Liver (tissue), 9 donors: ENCODE measurements around the gene CFAP99. TPM values are rescaled to one million over a fixed set of nuclear protein-coding genes. Genes with fewer than 3 reads are reported as not detected.

Experiments
- DNase-seq: peaks from one replicate; pipeline ENCODE4 v3.0.0-alpha.2; 2017; ENCODE audit warnings: low spot score
- H3K27ac ChIP-seq, 2 donors: one replicate each; pipeline ENCODE4 v1.7.0; 2013; ENCODE audit warnings: inconsistent platforms in 2 of 2, low read length in 2 of 2, control low read depth in 1 of 2, low read depth in 1 of 2, mild to moderate bottlenecking in 1 of 2
- H3K27me3 ChIP-seq, 4 donors: one replicate each; pipeline versions ENCODE4 v1.6.1 to v1.7.0; 2013; ENCODE audit warnings: low read length in 3 of 4, inconsistent platforms in 1 of 4, mild to moderate bottlenecking in 1 of 4, moderate library complexity in 1 of 4; ENCODE audit not compliant: control insufficient read depth in 4 of 4, insufficient read depth in 4 of 4
- H3K36me3 ChIP-seq, 4 donors: one replicate each; pipeline versions ENCODE4 v1.6.1 to v1.7.0; 2013; ENCODE audit warnings: low read length in 3 of 4, mild to moderate bottlenecking in 3 of 4, low read depth in 1 of 4, moderate library complexity in 1 of 4; ENCODE audit not compliant: control insufficient read depth in 4 of 4, insufficient read depth in 3 of 4
- H3K4me1 ChIP-seq, 4 donors: one replicate each; pipeline versions ENCODE4 v1.6.1 to v1.7.0; 2013; ENCODE audit warnings: low read length in 3 of 4, mild to moderate bottlenecking in 3 of 4, moderate library complexity in 1 of 4; ENCODE audit not compliant: control insufficient read depth in 4 of 4, insufficient read depth in 4 of 4
- H3K4me3 ChIP-seq, 3 donors: one replicate each; pipeline versions ENCODE4 v1.6.1 to v1.7.0; 2013; ENCODE audit warnings: low read length in 3 of 3, control low read depth in 1 of 3, low read depth in 1 of 3, mild to moderate bottlenecking in 1 of 3
- H3K9ac ChIP-seq, 2 donors: one replicate each; pipeline ENCODE4 v1.7.0; 2013; ENCODE audit warnings: low read length in 2 of 2, mild to moderate bottlenecking in 2 of 2, moderate library complexity in 2 of 2, control low read depth in 1 of 2, low read depth in 1 of 2
- H3K9me3 ChIP-seq, 4 donors: one replicate each; pipeline versions ENCODE4 v1.6.1 to v1.7.0; 2013; ENCODE audit warnings: low read length in 3 of 4; ENCODE audit not compliant: control insufficient read depth in 4 of 4
- ATF3 ChIP-seq: IDR thresholded peaks from 2 replicates; pipeline ENCODE4 v1.6.1; 2016; ENCODE audit warnings: antibody characterized with exemption
- CTCF ChIP-seq: fragments of 150-350 bp; IDR thresholded peaks from 2 replicates; pipeline ENCODE4 v1.5.1; 2017; ENCODE audit warnings: improper control_type of control experiment, low read depth, low read length; ENCODE audit not compliant: missing input control
- EGR1 ChIP-seq, 2 donors: IDR thresholded peaks; 2 replicates each; pipeline ENCODE4 v1.6.1; 2016 to 2018; ENCODE audit warnings: antibody characterized with exemption in 2 of 2, low read depth in 2 of 2
- FOXA1 ChIP-seq: IDR thresholded peaks from 2 replicates; pipeline ENCODE4 v1.6.1; 2016; ENCODE audit warnings: antibody characterized with exemption
- FOXA2 ChIP-seq: IDR thresholded peaks from 2 replicates; pipeline ENCODE4 v1.6.1; 2016; ENCODE audit warnings: antibody characterized with exemption
- GABPA ChIP-seq, 2 donors: IDR thresholded peaks in 1 of 2; conservative IDR thresholded peaks in 1 of 2; 2 replicates each; pipeline ENCODE4 v1.6.1; 2016; ENCODE audit warnings: antibody characterized with exemption in 2 of 2, mild to moderate bottlenecking in 1 of 2, moderate library complexity in 1 of 2
- HNF4A ChIP-seq, 2 donors: conservative IDR thresholded peaks; 2 replicates each; pipeline ENCODE4 v1.6.1; 2016; ENCODE audit warnings: antibody characterized with exemption in 2 of 2, mild to moderate bottlenecking in 2 of 2
- HNF4G ChIP-seq: IDR thresholded peaks from 2 replicates; pipeline ENCODE4 v1.6.1; 2016; ENCODE audit warnings: antibody characterized with exemption
- JUND ChIP-seq, 2 donors: IDR thresholded peaks; 2 replicates each; pipeline ENCODE4 v1.6.1; 2016; ENCODE audit warnings: antibody characterized with exemption in 2 of 2
- MAX ChIP-seq: IDR thresholded peaks from 2 replicates; pipeline ENCODE4 v1.6.1; 2016; ENCODE audit warnings: antibody characterized with exemption
- NR2F2 ChIP-seq: IDR thresholded peaks from 2 replicates; pipeline ENCODE4 v1.6.1; 2016; ENCODE audit warnings: antibody characterized with exemption
- RAD21 ChIP-seq, 2 donors: IDR thresholded peaks; 2 replicates each; pipeline ENCODE4 v1.6.1; 2016; ENCODE audit warnings: antibody characterized with exemption in 2 of 2, mild to moderate bottlenecking in 2 of 2
- REST ChIP-seq: IDR thresholded peaks from 2 replicates; pipeline ENCODE4 v1.6.1; 2016; ENCODE audit warnings: antibody characterized with exemption, mild to moderate bottlenecking
- RXRA ChIP-seq, 2 donors: IDR thresholded peaks; 2 replicates each; pipeline ENCODE4 v1.6.1; 2017 to 2018; ENCODE audit warnings: antibody characterized with exemption in 2 of 2, mild to moderate bottlenecking in 1 of 2
- SP1 ChIP-seq: IDR thresholded peaks from 2 replicates; pipeline ENCODE4 v1.6.1; 2018; ENCODE audit warnings: antibody characterized with exemption, mild to moderate bottlenecking
- TAF1 ChIP-seq: conservative IDR thresholded peaks from 2 replicates; pipeline ENCODE4 v1.6.1; 2016; ENCODE audit warnings: antibody characterized with exemption, mild to moderate bottlenecking
- YY1 ChIP-seq: IDR thresholded peaks from 2 replicates; pipeline ENCODE4 v1.6.1; 2016; ENCODE audit warnings: antibody characterized with exemption, mild to moderate bottlenecking
- ZBTB33 ChIP-seq: IDR thresholded peaks from 2 replicates; pipeline ENCODE4 v1.6.1; 2016; ENCODE audit warnings: antibody characterized with exemption
- WGBS: extraction: QIAGEN DNeasy Blood & Tissue Kit; methylation state at CpG from one replicate; pipeline ENCODE4 v1.1.7; 2013; 5-methylcytosine and 5-hydroxymethylcytosine counted together
- polyA plus RNA-seq, 2 donors: library from polyadenylated mRNA; stranded (reverse) in 1 of 2; unstranded in 1 of 2; fragments of 200-250 nt in 1 of 2; fragments of >200 nt in 1 of 2; fragmentation: Nextera tagmentation in 1 of 2; extraction: Ambion mirVana in 1 of 2; gene quantifications; one replicate each; pipeline versions ENCODE4 v1.2.1 to v1.2.3, GENCODE V29; 2013 to 2015
- total RNA-seq, 2 donors: library from RNA; depleted of rRNA; stranded (reverse); fragments of >200 nt; gene quantifications; one replicate each; pipeline ENCODE4 v1.2.3, GENCODE V29; 2014
- donor health status: healthy.
- donor health status: healthy.
- donor health status: healthy.
- donor health status: healthy.
- donor health status: healthy.

Gene CFAP99
- total and polyA plus RNA-seq, 4 donors: 0.33 to 0.36 TPM; not detected in 2

GRCh38 chr4:2386717-2387116 is 32.0 kb upstream of the CFAP99 start:
- WGBS: 97% methylated on average over 19 of the region's 19 CpGs
- H3K27me3 ChIP-seq: no peaks in the 10 kb centered on the region
- H3K4me1 ChIP-seq: peaks cover 0 to 11% (median 5%) of the 10 kb centered on the region in 4 donors
- no peak overlapping the region for H3K9ac ChIP-seq
- H3K9me3 ChIP-seq: no peaks in the 10 kb centered on the region
- no peak overlapping the region for H3K4me3 ChIP-seq
- H3K27ac ChIP-seq: no peak overlapping the region
- TF ChIP-seq FOXA1: no peak
- no peak for TF ChIP-seq MAX
- no peak for TF ChIP-seq FOXA2
- TF ChIP-seq SP1: no peak
- TF ChIP-seq NR2F2: no peak
- TF ChIP-seq ATF3: no peak
- TF ChIP-seq RAD21 (IDR thresholded peaks at IDR 0.05): no peak
- no peak for TF ChIP-seq REST
- TF ChIP-seq GABPA (IDR thresholded peaks at IDR 0.05 in 1 of 2, conservative IDR thresholded peaks at IDR 0.05 in 1 of 2): no peak
- TF ChIP-seq EGR1 (IDR thresholded peaks at IDR 0.05; ENCODE audit: low read depth in 2 of 2): no peak
- no peak for TF ChIP-seq ZBTB33
- TF ChIP-seq YY1: no peak
- TF ChIP-seq HNF4A (conservative IDR thresholded peaks at IDR 0.05): no peak
- TF ChIP-seq CTCF: no peak
- no peak for TF ChIP-seq JUND (IDR thresholded peaks at IDR 0.05)
- TF ChIP-seq TAF1: no peak
- TF ChIP-seq RXRA (IDR thresholded peaks at IDR 0.05): no peak
- no peak for TF ChIP-seq HNF4G
- DNase-seq: no peak
- H3K36me3 ChIP-seq: no peaks in the 10 kb centered on the region
